ENCODE data around the gene ACVR1B. TPM values are rescaled to one million over a fixed set of nuclear protein-coding genes. Genes with fewer than 3 reads are reported as not detected.
A peak's percentile ranks its signal among the peaks of the same experiment; 100 is the strongest.

Gene ACVR1B
- total and polyA plus RNA-seq, 3 donors from 2014 or later, result 36.8 to 44.6 (median 37.3) TPM

- DNase-seq, result peak; percentile 64
- Histone ChIP-seq H3K36me3 (ENCODE audit: low read depth, missing control alignments) (no peaks in the 10 kb centered on the region), H3K27me3 (no peaks in the 10 kb centered on the region), H3K4me1 (peaks cover 57% of the 10 kb centered on the region), H3K27ac (peak overlapping the region; percentile 92 to 94), H3K4me3 (peak overlapping the region; percentile 62 to 81), H3K9me3 (no peaks in the 10 kb centered on the region)
- intact Hi-C loops (cut with DNase I; ENCODE audit: low total_unique reads), result no loop called here
- TF ChIP-seq CTCF (IDR thresholded peaks at IDR 0.05), result no peak
- TF ChIP-seq POLR2A (IDR thresholded peaks at IDR 0.05), result no peak
- 1 to 2% methylated on average over 14 to 39 of the region's 59 CpGs for WGBS, 2 donors
Measured at GRCh38 chr12:52037248-52037861, 85.9 kb downstream of the ACVR1B start.

GRCh38 chr12:52038447-52038846, 86.9 kb downstream of the ACVR1B start:
- H3K36me3 ChIP-seq (ENCODE audit: low read depth, missing control alignments), result no peaks in the 10 kb centered on the region
- no peaks in the 10 kb centered on the region for H3K27me3 ChIP-seq
- H3K27ac ChIP-seq, result peak overlapping the region; percentile 92 to 94
- H3K4me1 ChIP-seq, result peaks cover 64% of the 10 kb centered on the region
- no peak for DNase-seq
- H3K9me3 ChIP-seq, result no peaks in the 10 kb centered on the region
- intact Hi-C loops (cut with DNase I; ENCODE audit: low total_unique reads), result no loop called here
- H3K4me3 ChIP-seq, result peak overlapping the region in 1 of 2 donors; percentile 81
- TF ChIP-seq POLR2A (IDR thresholded peaks at IDR 0.05), result no peak
- no peak for TF ChIP-seq CTCF (IDR thresholded peaks at IDR 0.05)
- WGBS, 2 donors, result 42 to 65% methylated on average over 6 of the region's 6 CpGs

DNA sequence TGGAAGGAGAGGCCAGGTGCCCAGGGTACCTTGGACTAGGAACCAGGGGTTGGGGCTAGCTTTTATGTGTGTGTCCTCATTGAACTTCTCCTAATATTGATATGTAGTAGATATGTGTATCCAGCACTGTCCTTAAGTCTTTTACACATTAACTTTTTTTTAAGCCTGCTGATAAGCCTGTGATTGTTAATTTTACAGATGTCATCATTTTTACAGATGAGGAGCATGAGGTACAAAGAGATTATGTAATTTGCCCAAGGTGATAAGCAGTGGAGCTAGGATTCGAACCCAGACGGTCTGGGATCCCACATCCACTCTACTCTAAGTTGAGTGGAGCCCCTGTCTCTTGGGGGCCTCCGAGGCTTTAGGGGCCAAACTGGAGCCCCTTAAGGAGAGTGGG, 89.5 kb downstream of the ACVR1B start:
- Histone ChIP-seq H3K4me1 (peaks cover 84% of the 10 kb centered on the region), H3K27ac (peak overlapping the region in 1 of 2 donors; percentile 17), H3K4me3 (no peak overlapping the region), H3K36me3 (ENCODE audit: low read depth, missing control alignments) (no peaks in the 10 kb centered on the region), H3K9me3 (no peaks in the 10 kb centered on the region), H3K27me3 (no peaks in the 10 kb centered on the region)
- no peak for DNase-seq
- TF ChIP-seq CTCF (IDR thresholded peaks at IDR 0.05), result no peak
- TF ChIP-seq POLR2A (IDR thresholded peaks at IDR 0.05), result no peak
- intact Hi-C loops (cut with DNase I; ENCODE audit: low total_unique reads), result no loop called here
- 79 to 87% methylated on average over 3 of the region's 3 CpGs for WGBS, 2 donors

GRCh38 chr12:52041695-52042123, 90.2 kb downstream of the ACVR1B start:
- DNase-seq, result peak; percentile 67
- Histone ChIP-seq H3K27me3 (no peaks in the 10 kb centered on the region), H3K9me3 (no peaks in the 10 kb centered on the region), H3K4me3 (no peak overlapping the region), H3K36me3 (ENCODE audit: low read depth, missing control alignments) (no peaks in the 10 kb centered on the region), H3K4me1 (peaks cover 84% of the 10 kb centered on the region), H3K27ac (peak overlapping the region; percentile 87 to 88)
- 55 to 80% methylated on average over 6 of the region's 6 CpGs for WGBS, 2 donors
- intact Hi-C loops (cut with DNase I; ENCODE audit: low total_unique reads), result no loop called here
- TF ChIP-seq POLR2A (IDR thresholded peaks at IDR 0.05) (no peak), CTCF (IDR thresholded peaks at IDR 0.05) (no peak)
